HG02973 (cell line): ENCODE data around the gene PROCA1.
"Not testable (repeated sequence)": the region's sequence is repeated elsewhere in the genome, so short reads cannot be mapped to it uniquely, and the experiment has no call there.

Experiments used
- ATAC-seq: cut with Tn5 transposase; IDR thresholded peaks from one replicate; pipeline ENCODE4 v1.9.1; 2021; ENCODE audit warnings: moderate library complexity; ENCODE audit not compliant: unreplicated experiment

Gene PROCA1

GRCh38 chr17:28675980-28676379, 35.7 kb downstream of the PROCA1 start:
- no peak for ATAC-seq

GRCh38 chr17:28675490-28675889, 36.2 kb downstream of the PROCA1 start:
- no peak for ATAC-seq

GRCh38 chr17:28669918-28670317, 41.8 kb downstream of the PROCA1 start:
- no peak for ATAC-seq

GRCh38 chr17:28667870-28668269, 43.8 kb downstream of the PROCA1 start:
- ATAC-seq, result no peak

GRCh38 chr17:28665994-28666393, 45.7 kb downstream of the PROCA1 start:
- ATAC-seq, result no peak

GRCh38 chr17:28663723-28664122, 48.0 kb downstream of the PROCA1 start:
- no peak for ATAC-seq

- ATAC-seq, result peak; percentile 6
Measured at GRCh38 chr17:28662527-28662829, 49.2 kb downstream of the PROCA1 start.

GRCh38 chr17:28661635-28662526, 49.8 kb downstream of the PROCA1 start, which contains the start of the genes SDF2 and SUPT6H:
Gene SDF2, minus strand, starts transcription at chr17:28661906. Its CDS starts 30 bp downstream, at chr17:28661876.
Gene SUPT6H, plus strand, starts transcription at chr17:28662205. Its CDS starts 11,197 bp downstream, at chr17:28673402.
- ATAC-seq, result peak; percentile 78

GRCh38 chr17:28659497-28659881, 52.2 kb downstream of the PROCA1 start:
- ATAC-seq, result not testable (repeated sequence)

GRCh38 chr17:28658766-28659496, 52.8 kb downstream of the PROCA1 start:
- ATAC-seq, result not testable (repeated sequence)

- ATAC-seq, result not testable (repeated sequence)
Measured at GRCh38 chr17:28658342-28658741, 53.3 kb downstream of the PROCA1 start.

- ATAC-seq, result no peak
Measured at GRCh38 chr17:28657756-28658155, 53.9 kb downstream of the PROCA1 start.

- ATAC-seq, result no peak
Measured at GRCh38 chr17:28655160-28655559, 56.5 kb downstream of the PROCA1 start.
